Mesenchymal stem cell (in vitro differentiated cells and primary cell): ENCODE measurements around the gene STK32C.

Experiments
- DNase-seq: peaks from one replicate; pipeline ENCODE4 v3.0.0-alpha.2; 2013
- H2AFZ ChIP-seq: one replicate; pipeline ENCODE4 v1.6.1; 2013; ENCODE audit warnings: low read depth, mild to moderate bottlenecking, control low read depth, inconsistent platforms, low read length, moderate library complexity
- H2AK5ac ChIP-seq: 2 replicates; pipeline ENCODE4 v1.6.1; 2013; ENCODE audit warnings: low read length, moderate library complexity, mild to moderate bottlenecking, inconsistent platforms; ENCODE audit not compliant: severe bottlenecking
- H2BK120ac ChIP-seq: one replicate; pipeline ENCODE4 v1.6.1; 2013; ENCODE audit warnings: low read depth, mild to moderate bottlenecking, inconsistent platforms, low read length, moderate library complexity
- H2BK12ac ChIP-seq, 2 experiments: one replicate each; pipeline ENCODE4 v1.6.1; 2013; ENCODE audit warnings: inconsistent platforms in 2 of 2, low read length in 2 of 2, mild to moderate bottlenecking in 2 of 2, moderate library complexity in 2 of 2, control low read depth in 1 of 2
- H2BK15ac ChIP-seq: one replicate; pipeline ENCODE4 v1.6.1; 2013; ENCODE audit warnings: mild to moderate bottlenecking, low read depth, inconsistent platforms; ENCODE audit not compliant: poor library complexity, severe bottlenecking
- H2BK5ac ChIP-seq: 2 replicates; pipeline ENCODE4 v1.6.1; 2013; ENCODE audit warnings: low read depth, mild to moderate bottlenecking, low read length, control low read depth, inconsistent platforms; ENCODE audit not compliant: poor library complexity, severe bottlenecking
- H3K14ac ChIP-seq, 2 experiments: one replicate each; pipeline ENCODE4 v1.6.1; 2013; ENCODE audit warnings: inconsistent platforms in 2 of 2, low read length in 2 of 2, control low read depth in 1 of 2, mild to moderate bottlenecking in 1 of 2, moderate library complexity in 1 of 2
- H3K18ac ChIP-seq, 2 experiments: one replicate each; pipeline ENCODE4 v1.6.1; 2013; ENCODE audit warnings: inconsistent platforms in 2 of 2, low read length in 2 of 2, control low read depth in 1 of 2, low read depth in 1 of 2, mild to moderate bottlenecking in 1 of 2
- H3K23ac ChIP-seq, 2 experiments: one replicate each; pipeline ENCODE4 v1.6.1; 2013; ENCODE audit warnings: inconsistent platforms in 2 of 2, low read length in 2 of 2, mild to moderate bottlenecking in 2 of 2, moderate library complexity in 2 of 2, control low read depth in 1 of 2
- H3K27ac ChIP-seq: 2 replicates; pipeline ENCODE4 v1.5.1; 2013; ENCODE audit warnings: mild to moderate bottlenecking, moderate library complexity, low read length, control low read depth, inconsistent platforms; ENCODE audit not compliant: poor library complexity, severe bottlenecking
- H3K27me3 ChIP-seq, 2 experiments: 2 replicates each; pipeline versions ENCODE4 v1.6.1 to v1.7.0; 2013; ENCODE audit warnings: low read length in 2 of 2, mild to moderate bottlenecking in 2 of 2, moderate library complexity in 2 of 2, control low read depth in 1 of 2, inconsistent platforms in 1 of 2; ENCODE audit not compliant: control insufficient read depth in 1 of 2, insufficient read depth in 1 of 2
- H3K36me3 ChIP-seq, 2 experiments: 2 replicates each; pipeline versions ENCODE4 v1.6.1 to v1.7.0; 2013; ENCODE audit warnings: low read length in 2 of 2, control low read depth in 1 of 2, inconsistent platforms in 1 of 2, low read depth in 1 of 2, mild to moderate bottlenecking in 1 of 2; ENCODE audit not compliant: insufficient read depth in 2 of 2, control insufficient read depth in 1 of 2
- H3K4ac ChIP-seq, 2 experiments: one replicate each; pipeline ENCODE4 v1.6.1; 2013; ENCODE audit warnings: inconsistent platforms in 2 of 2, low read length in 2 of 2, mild to moderate bottlenecking in 2 of 2, moderate library complexity in 2 of 2, control low read depth in 1 of 2, low read depth in 1 of 2
- H3K4me1 ChIP-seq: 2 replicates; pipeline ENCODE4 v1.6.1; 2013; ENCODE audit warnings: low read depth, low read length, control low read depth; ENCODE audit not compliant: control insufficient read depth, insufficient read depth
- H3K4me2 ChIP-seq: 2 replicates; pipeline ENCODE4 v1.6.1; 2013; ENCODE audit warnings: low read length, mild to moderate bottlenecking, inconsistent platforms; ENCODE audit not compliant: poor library complexity, severe bottlenecking
- H3K4me3 ChIP-seq, 2 experiments: 2 replicates each; pipeline versions ENCODE4 v1.5.1 to v1.7.0; 2013; ENCODE audit warnings: low read length in 2 of 2, mild to moderate bottlenecking in 2 of 2, control low read depth in 1 of 2, low read depth in 1 of 2; ENCODE audit not compliant: insufficient read depth in 1 of 2
- H3K79me1 ChIP-seq: replicated peaks from 2 replicates; pipeline ENCODE4 v1.6.1; 2013; ENCODE audit warnings: mild to moderate bottlenecking, control low read depth, low read length, inconsistent platforms; ENCODE audit not compliant: poor library complexity, severe bottlenecking
- H3K9ac ChIP-seq: 2 replicates; pipeline ENCODE4 v1.7.0; 2013; ENCODE audit warnings: mild to moderate bottlenecking, low read length, moderate library complexity
- H3K9me3 ChIP-seq: 2 replicates; pipeline ENCODE4 v1.7.0; 2013; ENCODE audit warnings: mild to moderate bottlenecking, low read length; ENCODE audit not compliant: control insufficient read depth
- H4K8ac ChIP-seq: one replicate; pipeline ENCODE4 v1.6.1; 2013; ENCODE audit warnings: inconsistent platforms, mild to moderate bottlenecking, low read length, moderate library complexity
- H4K91ac ChIP-seq: one replicate; pipeline ENCODE4 v1.6.1; 2013; ENCODE audit warnings: mild to moderate bottlenecking, low read length, inconsistent platforms
- WGBS: methylation state at CpG from one replicate; pipeline ENCODE4 v1.1.7; 2013; ENCODE audit warnings: mixed read lengths; 5-methylcytosine and 5-hydroxymethylcytosine counted together

Gene STK32C

GRCh38 chr10:132209130-132209529, 98.6 kb downstream of the STK32C start:
- H3K79me1 ChIP-seq = no peaks in the 10 kb centered on the region
- H3K4ac ChIP-seq = no peak overlapping the region
- no peak overlapping the region for H3K14ac ChIP-seq
- H3K18ac ChIP-seq = no peak overlapping the region
- no peak overlapping the region for H2BK5ac ChIP-seq
- H4K91ac ChIP-seq = no peak overlapping the region
- no peak overlapping the region for H2BK15ac ChIP-seq
- no peak overlapping the region for H2BK120ac ChIP-seq
- no peak for DNase-seq
- H3K9ac ChIP-seq = no peak overlapping the region
- peaks cover 0 to 27% of the 10 kb centered on the region in 2 experiments for H3K36me3 ChIP-seq
- H4K8ac ChIP-seq = no peak overlapping the region
- H3K27ac ChIP-seq = no peak overlapping the region
- 93% methylated on average over 14 of the region's 14 CpGs for WGBS
- no peak overlapping the region for H2AK5ac ChIP-seq
- H2BK12ac ChIP-seq = no peak overlapping the region
- no peak overlapping the region for H3K23ac ChIP-seq
- H3K9me3 ChIP-seq = peaks cover 10% of the 10 kb centered on the region
- H2AFZ ChIP-seq = no peak overlapping the region
- H3K4me3 ChIP-seq = no peak overlapping the region
- H3K27me3 ChIP-seq = no peaks in the 10 kb centered on the region
- no peak overlapping the region for H3K4me2 ChIP-seq
- peaks cover 6% of the 10 kb centered on the region for H3K4me1 ChIP-seq

GRCh38 chr10:132208462-132209050, 99.2 kb downstream of the STK32C start:
- Histone ChIP-seq H3K27me3 (no peaks in the 10 kb centered on the region), H2BK15ac (no peak overlapping the region), H3K36me3 (peaks cover 0 to 27% of the 10 kb centered on the region in 2 experiments), H3K9ac (no peak overlapping the region), H3K27ac (no peak overlapping the region), H3K9me3 (peaks cover 6% of the 10 kb centered on the region), H4K91ac (no peak overlapping the region), H3K4ac (no peak overlapping the region), H2BK5ac (no peak overlapping the region), H3K4me1 (peaks cover 6% of the 10 kb centered on the region), H3K23ac (no peak overlapping the region), H2AK5ac (no peak overlapping the region), H3K4me3 (no peak overlapping the region), H3K14ac (no peak overlapping the region), H3K79me1 (no peaks in the 10 kb centered on the region), H4K8ac (no peak overlapping the region), H3K4me2 (no peak overlapping the region), H3K18ac (no peak overlapping the region), H2BK12ac (no peak overlapping the region), H2BK120ac (no peak overlapping the region), H2AFZ (no peak overlapping the region)
- WGBS = 83% methylated on average over 17 of the region's 17 CpGs
- no peak for DNase-seq

- no peak overlapping the region for H2BK5ac ChIP-seq
- no peak overlapping the region for H2AFZ ChIP-seq
- peaks cover 0 to 27% of the 10 kb centered on the region in 2 experiments for H3K36me3 ChIP-seq
- 88% methylated on average over 45 of the region's 48 CpGs for WGBS
- no peak overlapping the region for H3K23ac ChIP-seq
- no peak overlapping the region for H4K91ac ChIP-seq
- no peaks in the 10 kb centered on the region for H3K79me1 ChIP-seq
- H3K14ac ChIP-seq = no peak overlapping the region
- H2AK5ac ChIP-seq = no peak overlapping the region
- H3K9ac ChIP-seq = no peak overlapping the region
- H3K27ac ChIP-seq = no peak overlapping the region
- no peak overlapping the region for H3K4me2 ChIP-seq
- no peaks in the 10 kb centered on the region for H3K9me3 ChIP-seq
- peaks cover 6% of the 10 kb centered on the region for H3K4me1 ChIP-seq
- H4K8ac ChIP-seq = no peak overlapping the region
- H3K4ac ChIP-seq = no peak overlapping the region
- H3K27me3 ChIP-seq = no peaks in the 10 kb centered on the region
- H2BK120ac ChIP-seq = no peak overlapping the region
- no peak overlapping the region for H3K18ac ChIP-seq
- no peak overlapping the region for H2BK12ac ChIP-seq
- H2BK15ac ChIP-seq = no peak overlapping the region
- DNase-seq = no peak
- no peak overlapping the region for H3K4me3 ChIP-seq
These were observed 100.0 kb downstream of the STK32C start for GRCh38 chr10:132207536-132208461.

- Histone ChIP-seq H3K27me3 (no peaks in the 10 kb centered on the region), H2BK120ac (no peak overlapping the region), H2AFZ (no peak overlapping the region), H4K91ac (no peak overlapping the region), H3K4ac (no peak overlapping the region), H3K27ac (no peak overlapping the region), H2BK15ac (no peak overlapping the region), H3K4me1 (peaks cover 6% of the 10 kb centered on the region), H2BK5ac (no peak overlapping the region), H3K79me1 (no peaks in the 10 kb centered on the region), H3K18ac (no peak overlapping the region), H3K4me2 (no peak overlapping the region), H3K4me3 (no peak overlapping the region), H3K36me3 (peaks cover 0 to 27% of the 10 kb centered on the region in 2 experiments), H2BK12ac (no peak overlapping the region), H3K14ac (no peak overlapping the region), H3K9me3 (no peaks in the 10 kb centered on the region), H3K23ac (no peak overlapping the region), H4K8ac (no peak overlapping the region), H2AK5ac (no peak overlapping the region), H3K9ac (no peak overlapping the region)
- DNase-seq = no peak
- WGBS = 90% methylated on average over 29 of the region's 29 CpGs
These were observed 100.8 kb downstream of the STK32C start for GRCh38 chr10:132206806-132207535.
